Mammary epithelial cell (primary cell): ENCODE measurements around the gene GCHFR.

Source experiments
- CTCF ChIP-seq, 2 donors: IDR thresholded peaks in 1 of 2; conservative IDR thresholded peaks in 1 of 2; 2 replicates each; pipeline ENCODE4 v1.5.1; 2011 to 2012; ENCODE audit warnings: inconsistent platforms in 2 of 2, low read length in 2 of 2, mild to moderate bottlenecking in 2 of 2, control low read depth in 1 of 2, low read depth in 1 of 2; ENCODE audit not compliant: insufficient read depth in 1 of 2; ENCODE audit errors: extremely low read depth in 1 of 2
- EZH2 ChIP-seq: IDR thresholded peaks from 2 replicates; pipeline ENCODE4 v1.6.1; 2012; ENCODE audit warnings: low read length, inconsistent platforms, borderline replicate concordance

- no peak for TF ChIP-seq CTCF (conservative IDR thresholded peaks at IDR 0.05 in 1 of 2, IDR thresholded peaks at IDR 0.05 in 1 of 2; ENCODE audit: extremely low read depth in 1 of 2, insufficient read depth in 1 of 2, low read depth in 1 of 2, low read length in 2 of 2)
- no peak for TF ChIP-seq EZH2
These were observed 19.1 kb upstream of the GCHFR start for GRCh38 chr15:40744815-40745152.
